ENCODE measurements around the gene WNT6.

GRCh38 chr2:218894151-218894879 lies 34.7 kb downstream of the WNT6 start:
- no peak for TF ChIP-seq CTCF (IDR thresholded peaks at IDR 0.05 in 2 of 3, conservative IDR thresholded peaks at IDR 0.05 in 1 of 3; ENCODE audit: borderline replicate concordance in 1 of 3, insufficient read depth in 1 of 3, low read depth in 2 of 3, low read length in 2 of 3)
- TF ChIP-seq POLR2A (IDR thresholded peaks at IDR 0.05; ENCODE audit: borderline replicate concordance, extremely low read depth, insufficient read depth, insufficient read length), result no peak

Data from HCT116 (cell line).